Ectodermal cell (in vitro differentiated cells): Measurements from ENCODE around the gene MVD.
"Not testable (repeated sequence)": the region's sequence is repeated elsewhere in the genome, so short reads cannot be mapped to it uniquely, and the experiment has no call there.

Experiments
- H3K27ac ChIP-seq: 2 replicates; pipeline ENCODE4 v1.7.0; 2013; ENCODE audit warnings: mild to moderate bottlenecking, low read depth, low read length; ENCODE audit not compliant: insufficient read depth, poor library complexity, severe bottlenecking
- H3K27me3 ChIP-seq: 2 replicates; pipeline ENCODE4 v1.7.0; 2013; ENCODE audit warnings: mild to moderate bottlenecking, low read length; ENCODE audit not compliant: insufficient read depth, control insufficient read depth, poor library complexity, severe bottlenecking
- H3K36me3 ChIP-seq: one replicate; pipeline ENCODE4 v1.7.0; 2013; ENCODE audit warnings: low read length; ENCODE audit not compliant: control insufficient read depth, insufficient read depth
- H3K4me1 ChIP-seq: one replicate; pipeline ENCODE4 v1.7.0; 2013; ENCODE audit warnings: low read length; ENCODE audit not compliant: control insufficient read depth, insufficient read depth
- H3K4me3 ChIP-seq: 2 replicates; pipeline ENCODE4 v1.7.0; 2013; ENCODE audit warnings: low read depth, low read length, control low read depth; ENCODE audit not compliant: insufficient read depth
- H3K9me3 ChIP-seq: 2 replicates; pipeline ENCODE4 v1.7.0; 2013; ENCODE audit warnings: mild to moderate bottlenecking, low read length, moderate library complexity; ENCODE audit not compliant: control insufficient read depth
- WGBS, 2 experiments: methylation state at CpG; one replicate each; pipeline ENCODE4 v1.1.7; 2013; ENCODE audit warnings: missing lambda C conversion rate in 2 of 2; 5-methylcytosine and 5-hydroxymethylcytosine counted together

MVD gene

GRCh38 chr16:88681084-88681680 is 18.3 kb upstream of the MVD start:
- 83% methylated on average over 31 of the region's 31 CpGs for WGBS, 2 experiments
- Histone ChIP-seq H3K27me3 (peaks cover 28% of the 10 kb centered on the region), H3K27ac (no peak overlapping the region), H3K36me3 (no peaks in the 10 kb centered on the region), H3K4me1 (no peaks in the 10 kb centered on the region), H3K4me3 (no peak overlapping the region), H3K9me3 (no peaks in the 10 kb centered on the region)

- Histone ChIP-seq H3K4me1 (no peaks in the 10 kb centered on the region), H3K9me3 (no peaks in the 10 kb centered on the region), H3K36me3 (no peaks in the 10 kb centered on the region), H3K27me3 (peaks cover 22% of the 10 kb centered on the region), H3K4me3 (no peak overlapping the region), H3K27ac (no peak overlapping the region)
- WGBS, 2 experiments, result 91 to 93% methylated on average over 5 of the region's 5 CpGs
Observed at GRCh38 chr16:88680554-88681083, 17.7 kb upstream of the MVD start.

GRCh38 chr16:88678224-88678979 is 15.5 kb upstream of the MVD start:
- H3K4me1 ChIP-seq, result no peaks in the 10 kb centered on the region
- no peaks in the 10 kb centered on the region for H3K36me3 ChIP-seq
- WGBS, 2 experiments, result 82% methylated on average over 32 of the region's 32 CpGs
- H3K27ac ChIP-seq, result no peak overlapping the region
- no peak overlapping the region for H3K4me3 ChIP-seq
- no peaks in the 10 kb centered on the region for H3K27me3 ChIP-seq
- H3K9me3 ChIP-seq, result no peaks in the 10 kb centered on the region

- Histone ChIP-seq H3K4me1 (peaks cover under 1% of the 10 kb centered on the region), H3K27me3 (no peaks in the 10 kb centered on the region), H3K36me3 (no peaks in the 10 kb centered on the region), H3K27ac (no peak overlapping the region), H3K4me3 (no peak overlapping the region), H3K9me3 (no peaks in the 10 kb centered on the region)
- 85 to 88% methylated on average over 12 to 13 of the region's 13 CpGs for WGBS, 2 experiments
Observed at GRCh38 chr16:88677721-88678120, 14.8 kb upstream of the MVD start.

- Histone ChIP-seq H3K4me3 (no peak overlapping the region), H3K9me3 (no peaks in the 10 kb centered on the region), H3K27me3 (no peaks in the 10 kb centered on the region), H3K4me1 (peaks cover 5% of the 10 kb centered on the region), H3K27ac (no peak overlapping the region), H3K36me3 (no peaks in the 10 kb centered on the region)
- WGBS, 2 experiments, result 91 to 96% methylated on average over 22 of the region's 22 CpGs
Observed at GRCh38 chr16:88676502-88677242, 13.8 kb upstream of the MVD start.

GRCh38 chr16:88673716-88674379 is 11.0 kb upstream of the MVD start:
- 92 to 96% methylated on average over 19 of the region's 19 CpGs for WGBS, 2 experiments
- no peak overlapping the region for H3K4me3 ChIP-seq
- H3K4me1 ChIP-seq, result peaks cover 5% of the 10 kb centered on the region
- H3K9me3 ChIP-seq, result no peaks in the 10 kb centered on the region
- H3K27me3 ChIP-seq, result no peaks in the 10 kb centered on the region
- H3K27ac ChIP-seq, result no peak overlapping the region
- no peaks in the 10 kb centered on the region for H3K36me3 ChIP-seq

GRCh38 chr16:88672776-88673175 is 9.9 kb upstream of the MVD start:
- H3K36me3 ChIP-seq, result no peaks in the 10 kb centered on the region
- no peaks in the 10 kb centered on the region for H3K9me3 ChIP-seq
- H3K27me3 ChIP-seq, result no peaks in the 10 kb centered on the region
- no peak overlapping the region for H3K27ac ChIP-seq
- H3K4me1 ChIP-seq, result peaks cover 5% of the 10 kb centered on the region
- WGBS, 2 experiments, result 31 to 32% methylated on average over 11 of the region's 11 CpGs
- H3K4me3 ChIP-seq, result no peak overlapping the region

GRCh38 chr16:88671806-88672205 is 8.9 kb upstream of the MVD start:
- H3K4me1 ChIP-seq, result peaks cover 5% of the 10 kb centered on the region
- WGBS, 2 experiments, result 95 to 96% methylated on average over 23 of the region's 23 CpGs
- no peak overlapping the region for H3K27ac ChIP-seq
- H3K4me3 ChIP-seq, result no peak overlapping the region
- H3K9me3 ChIP-seq, result no peaks in the 10 kb centered on the region
- H3K27me3 ChIP-seq, result no peaks in the 10 kb centered on the region
- H3K36me3 ChIP-seq, result no peaks in the 10 kb centered on the region

- no peaks in the 10 kb centered on the region for H3K36me3 ChIP-seq
- H3K4me1 ChIP-seq, result peaks cover 5% of the 10 kb centered on the region
- no peak overlapping the region for H3K27ac ChIP-seq
- no peaks in the 10 kb centered on the region for H3K9me3 ChIP-seq
- WGBS, 2 experiments, result 93 to 94% methylated on average over 10 of the region's 10 CpGs
- H3K27me3 ChIP-seq, result no peaks in the 10 kb centered on the region
- no peak overlapping the region for H3K4me3 ChIP-seq
Observed at GRCh38 chr16:88669980-88670379, 7.1 kb upstream of the MVD start.

GRCh38 chr16:88669493-88669892 is 6.6 kb upstream of the MVD start:
- H3K9me3 ChIP-seq, H3K27ac ChIP-seq, H3K4me1 ChIP-seq, H3K27me3 ChIP-seq, H3K36me3 ChIP-seq, H3K4me3 ChIP-seq: not testable (repeated sequence)
- 78 to 94% methylated on average over 6 to 7 of the region's 8 CpGs for WGBS, 2 experiments
